GM23338 (cell line): ENCODE results near the gene PPP2R5C. TPM values are rescaled to one million over a fixed set of nuclear protein-coding genes. Genes with fewer than 3 reads are reported as not detected.

ENCODE experiments used
- ATAC-seq: fragments of 200-7000 bp; cut with Tn5 transposase; 3 replicates; pipeline ENCODE4 v1.9.1; 2020
- DNase-seq: peaks from one replicate; pipeline ENCODE4 v3.0.0-alpha.2; 2015; ENCODE audit warnings: low spot score
- H2AFZ ChIP-seq: fragments of 200-600 bp; sonication (generic); 2 replicates; pipeline ENCODE4 v1.8.0; 2016; ENCODE audit warnings: antibody characterized with exemption, mild to moderate bottlenecking, moderate library complexity
- H3F3A ChIP-seq: fragments of 200-600 bp; sonication (generic); replicated peaks from 2 replicates; pipeline ENCODE4 v1.8.0; 2017; ENCODE audit warnings: antibody characterized with exemption, mixed run types, low read depth
- H3K27ac ChIP-seq: fragments of 200-600 bp; sonication (generic); 2 replicates; pipeline ENCODE4 v1.6.1; 2016; ENCODE audit warnings: low read depth
- H3K27me3 ChIP-seq: fragments of 200-600 bp; sonication (generic); 2 replicates; pipeline ENCODE4 v1.8.0; 2016; ENCODE audit warnings: mild to moderate bottlenecking, mixed run types, moderate library complexity; ENCODE audit not compliant: insufficient read depth
- H3K36me3 ChIP-seq: fragments of 200-600 bp; sonication (generic); 2 replicates; pipeline ENCODE4 v1.8.0; 2016; ENCODE audit warnings: mild to moderate bottlenecking; ENCODE audit not compliant: insufficient read depth
- H3K4me1 ChIP-seq: fragments of 200-600 bp; sonication (generic); 2 replicates; pipeline ENCODE4 v1.8.0; 2016; ENCODE audit warnings: mild to moderate bottlenecking, moderate library complexity; ENCODE audit not compliant: insufficient read depth
- H3K4me2 ChIP-seq: fragments of 200-600 bp; sonication (generic); 2 replicates; pipeline ENCODE4 v1.7.1; 2017; ENCODE audit warnings: mixed run types
- H3K4me3 ChIP-seq: fragments of 200-600 bp; sonication (generic); 2 replicates; pipeline ENCODE4 v1.6.1; 2016; ENCODE audit warnings: mixed run types
- H3K79me2 ChIP-seq: fragments of 200-600 bp; sonication (generic); replicated peaks from 2 replicates; pipeline ENCODE4 v1.8.0; 2017; ENCODE audit warnings: mild to moderate bottlenecking; ENCODE audit not compliant: insufficient read depth
- H3K9me2 ChIP-seq: fragments of 200-600 bp; sonication (generic); 2 replicates; pipeline ENCODE4 v1.8.0; 2017; ENCODE audit not compliant: insufficient read depth
- H4K20me1 ChIP-seq: fragments of 200-600 bp; sonication (generic); replicated peaks from 2 replicates; pipeline ENCODE4 v1.8.0; 2017; ENCODE audit warnings: mild to moderate bottlenecking; ENCODE audit not compliant: insufficient read depth
- H3K27ac Mint-ChIP-seq: 2 replicates; pipeline ENCODE4 v1.8.0; 2020; ENCODE audit warnings: inconsistent platforms, mild to moderate bottlenecking, moderate library complexity, mixed read lengths
- H3K27me3 Mint-ChIP-seq: 3 replicates; pipeline ENCODE4 v1.8.0; 2022; ENCODE audit warnings: low read depth, mild to moderate bottlenecking, moderate library complexity, mixed read lengths, inconsistent platforms; ENCODE audit not compliant: insufficient read depth, poor library complexity
- H3K36me3 Mint-ChIP-seq: 3 replicates; pipeline ENCODE4 v1.8.0; 2021; ENCODE audit warnings: low read depth, mild to moderate bottlenecking, inconsistent platforms, moderate library complexity, mixed read lengths
- H3K4me1 Mint-ChIP-seq: 3 replicates; pipeline ENCODE4 v1.8.0; 2020; ENCODE audit warnings: mild to moderate bottlenecking, inconsistent platforms, mixed read lengths
- H3K4me3 Mint-ChIP-seq: 3 replicates; pipeline ENCODE4 v1.8.0; 2021; ENCODE audit warnings: moderate library complexity, mild to moderate bottlenecking, inconsistent platforms, mixed read lengths
- H3K9me3 Mint-ChIP-seq: 3 replicates; pipeline ENCODE4 v1.8.0; 2020; ENCODE audit warnings: moderate library complexity, mild to moderate bottlenecking, inconsistent platforms, mixed read lengths
- CREB1 ChIP-seq: fragments of 250-450 bp; sonication (Bioruptor Pico); IDR thresholded peaks from 2 replicates; pipeline ENCODE4 v1.5.0; 2020; ENCODE audit warnings: low read depth, mild to moderate bottlenecking, moderate library complexity
- ETS1 ChIP-seq: IDR thresholded peaks from 2 replicates; pipeline ENCODE4 v1.6.1; 2016; ENCODE audit warnings: antibody characterized with exemption
- EZH2 ChIP-seq: fragments of 200-600 bp; sonication (generic); IDR thresholded peaks from one replicate; pipeline ENCODE4 v1.8.0; 2017; ENCODE audit warnings: antibody characterized with exemption, mild to moderate bottlenecking, low read depth; ENCODE audit not compliant: unreplicated experiment
- EZH2phosphoT487 ChIP-seq: fragments of 200-600 bp; sonication (generic); IDR thresholded peaks from one replicate; pipeline ENCODE4 v1.8.1; 2018; ENCODE audit warnings: antibody characterized with exemption; ENCODE audit not compliant: unreplicated experiment
- JUNB ChIP-seq: IDR thresholded peaks from one replicate; pipeline ENCODE4 v1.6.1; 2016; ENCODE audit warnings: antibody characterized with exemption; ENCODE audit not compliant: unreplicated experiment
- NANOG ChIP-seq: IDR thresholded peaks from 2 replicates; pipeline ENCODE4 v1.6.1; 2016; ENCODE audit warnings: antibody characterized with exemption, borderline replicate concordance
- POLR2AphosphoS5 ChIP-seq: IDR thresholded peaks from 2 replicates; pipeline ENCODE4 v1.6.1; 2016; ENCODE audit warnings: antibody characterized with exemption, low read depth
- STAT1 ChIP-seq: IDR thresholded peaks from one replicate; pipeline ENCODE4 v1.6.1; 2016; ENCODE audit warnings: antibody characterized with exemption; ENCODE audit not compliant: unreplicated experiment
- ZNF114 ChIP-seq: fragments of 250-450 bp; sonication (Bioruptor Pico); IDR thresholded peaks from 2 replicates; pipeline ENCODE4 v1.5.0; 2020; ENCODE audit warnings: mild to moderate bottlenecking, moderate library complexity
- ZNF331 ChIP-seq: fragments of 250-450 bp; sonication (Bioruptor Pico); IDR thresholded peaks from 2 replicates; pipeline ENCODE4 v1.5.0; 2020; ENCODE audit warnings: low read depth, mild to moderate bottlenecking, moderate library complexity
- polyA plus RNA-seq: library from polyadenylated mRNA; unstranded; fragments of >200 nt; fragmentation: Nextera tagmentation; extraction: Ambion mirVana; gene quantifications from 2 replicates; pipeline ENCODE4 v1.2.1, GENCODE V29; 2016
- total RNA-seq: library from RNA; depleted of rRNA; stranded (reverse); fragments of >200 nt; shearing (Covaris generic); gene quantifications from 2 replicates; pipeline ENCODE4 v1.2.3, GENCODE V29; 2014
- TF ChIP-seq, protein P1 (sequence below), 2 experiments: fragments of 200-600 bp in 1 of 2; sonication (generic) in 1 of 2; conservative IDR thresholded peaks; 2 replicates each; pipeline versions ENCODE4 v1.5.1 to v1.6.1; 2016 to 2017; ENCODE audit warnings: antibody characterized with exemption in 2 of 2, low read depth in 2 of 2, mild to moderate bottlenecking in 2 of 2, moderate library complexity in 1 of 2
- TF ChIP-seq, protein P2 (sequence below): IDR thresholded peaks from one replicate; pipeline ENCODE4 v1.6.1; 2018; ENCODE audit warnings: antibody characterized with exemption; ENCODE audit not compliant: unreplicated experiment

PPP2R5C gene
- total and polyA plus RNA-seq, 2 experiments from 2014 or later, result 75.4 to 79.7 TPM

- TF ChIP-seq, protein P1, sequence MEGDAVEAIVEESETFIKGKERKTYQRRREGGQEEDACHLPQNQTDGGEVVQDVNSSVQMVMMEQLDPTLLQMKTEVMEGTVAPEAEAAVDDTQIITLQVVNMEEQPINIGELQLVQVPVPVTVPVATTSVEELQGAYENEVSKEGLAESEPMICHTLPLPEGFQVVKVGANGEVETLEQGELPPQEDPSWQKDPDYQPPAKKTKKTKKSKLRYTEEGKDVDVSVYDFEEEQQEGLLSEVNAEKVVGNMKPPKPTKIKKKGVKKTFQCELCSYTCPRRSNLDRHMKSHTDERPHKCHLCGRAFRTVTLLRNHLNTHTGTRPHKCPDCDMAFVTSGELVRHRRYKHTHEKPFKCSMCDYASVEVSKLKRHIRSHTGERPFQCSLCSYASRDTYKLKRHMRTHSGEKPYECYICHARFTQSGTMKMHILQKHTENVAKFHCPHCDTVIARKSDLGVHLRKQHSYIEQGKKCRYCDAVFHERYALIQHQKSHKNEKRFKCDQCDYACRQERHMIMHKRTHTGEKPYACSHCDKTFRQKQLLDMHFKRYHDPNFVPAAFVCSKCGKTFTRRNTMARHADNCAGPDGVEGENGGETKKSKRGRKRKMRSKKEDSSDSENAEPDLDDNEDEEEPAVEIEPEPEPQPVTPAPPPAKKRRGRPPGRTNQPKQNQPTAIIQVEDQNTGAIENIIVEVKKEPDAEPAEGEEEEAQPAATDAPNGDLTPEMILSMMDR (conservative IDR thresholded peaks at IDR 0.05; ENCODE audit: low read depth in 2 of 2), result no peak
- TF ChIP-seq, protein P2, sequence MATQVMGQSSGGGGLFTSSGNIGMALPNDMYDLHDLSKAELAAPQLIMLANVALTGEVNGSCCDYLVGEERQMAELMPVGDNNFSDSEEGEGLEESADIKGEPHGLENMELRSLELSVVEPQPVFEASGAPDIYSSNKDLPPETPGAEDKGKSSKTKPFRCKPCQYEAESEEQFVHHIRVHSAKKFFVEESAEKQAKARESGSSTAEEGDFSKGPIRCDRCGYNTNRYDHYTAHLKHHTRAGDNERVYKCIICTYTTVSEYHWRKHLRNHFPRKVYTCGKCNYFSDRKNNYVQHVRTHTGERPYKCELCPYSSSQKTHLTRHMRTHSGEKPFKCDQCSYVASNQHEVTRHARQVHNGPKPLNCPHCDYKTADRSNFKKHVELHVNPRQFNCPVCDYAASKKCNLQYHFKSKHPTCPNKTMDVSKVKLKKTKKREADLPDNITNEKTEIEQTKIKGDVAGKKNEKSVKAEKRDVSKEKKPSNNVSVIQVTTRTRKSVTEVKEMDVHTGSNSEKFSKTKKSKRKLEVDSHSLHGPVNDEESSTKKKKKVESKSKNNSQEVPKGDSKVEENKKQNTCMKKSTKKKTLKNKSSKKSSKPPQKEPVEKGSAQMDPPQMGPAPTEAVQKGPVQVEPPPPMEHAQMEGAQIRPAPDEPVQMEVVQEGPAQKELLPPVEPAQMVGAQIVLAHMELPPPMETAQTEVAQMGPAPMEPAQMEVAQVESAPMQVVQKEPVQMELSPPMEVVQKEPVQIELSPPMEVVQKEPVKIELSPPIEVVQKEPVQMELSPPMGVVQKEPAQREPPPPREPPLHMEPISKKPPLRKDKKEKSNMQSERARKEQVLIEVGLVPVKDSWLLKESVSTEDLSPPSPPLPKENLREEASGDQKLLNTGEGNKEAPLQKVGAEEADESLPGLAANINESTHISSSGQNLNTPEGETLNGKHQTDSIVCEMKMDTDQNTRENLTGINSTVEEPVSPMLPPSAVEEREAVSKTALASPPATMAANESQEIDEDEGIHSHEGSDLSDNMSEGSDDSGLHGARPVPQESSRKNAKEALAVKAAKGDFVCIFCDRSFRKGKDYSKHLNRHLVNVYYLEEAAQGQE, result no peak
- TF ChIP-seq CREB1 (CRISPR knock-in tag), result no peak
- no peak for TF ChIP-seq JUNB
- TF ChIP-seq NANOG, result no peak
- no peak for TF ChIP-seq ZNF114 (CRISPR knock-in tag)
- Mint-ChIP-seq H3K27ac (no peak overlapping the region), H3K9me3 (no peaks in the 10 kb centered on the region), H3K36me3 (no peaks in the 10 kb centered on the region), H3K4me3 (no peak overlapping the region), H3K27me3 (peaks cover 2% of the 10 kb centered on the region), H3K4me1 (peaks cover 24% of the 10 kb centered on the region)
- H3K27me3 ChIP-seq, result no peaks in the 10 kb centered on the region
- ATAC-seq (no peak), DNase-seq (no peak)
- peaks cover 18% of the 10 kb centered on the region; the same call in 1 of the 2 replicates for H3K4me1 ChIP-seq
- no peaks in the 10 kb centered on the region for H3K9me2 ChIP-seq
- no peak overlapping the region for H3K27ac ChIP-seq
- no peak overlapping the region for H2AFZ ChIP-seq
- no peak overlapping the region for H3K4me2 ChIP-seq
- H3K4me3 ChIP-seq, result no peak overlapping the region
- no peaks in the 10 kb centered on the region for H3K36me3 ChIP-seq
- H3K79me2 ChIP-seq, result peaks cover 79% of the 10 kb centered on the region
- peaks cover 46% of the 10 kb centered on the region for H4K20me1 ChIP-seq
- no peaks in the 10 kb centered on the region for H3F3A ChIP-seq
Observed at GRCh38 chr14:101849640-101850039, 88.1 kb downstream of the PPP2R5C start.

- Histone ChIP-seq H3K36me3 (no peaks in the 10 kb centered on the region), H3K79me2 (peaks cover 78% of the 10 kb centered on the region)
- TF ChIP-seq EZH2 (no peak), ZNF114 (CRISPR knock-in tag) (no peak), JUNB (no peak), ZNF331 (CRISPR knock-in tag) (no peak), STAT1 (no peak), NANOG (no peak), ETS1 (no peak), POLR2AphosphoS5 (no peak), CREB1 (CRISPR knock-in tag) (no peak), EZH2phosphoT487 (no peak)
- TF ChIP-seq, protein P1 (conservative IDR thresholded peaks at IDR 0.05; ENCODE audit: low read depth in 2 of 2), result no peak
- TF ChIP-seq, protein P2, result no peak
Observed at GRCh38 chr14:101851183-101851582, 89.7 kb downstream of the PPP2R5C start.

More at GRCh38 chr14:101851183-101851582, 89.7 kb downstream of the PPP2R5C start:
- H3K4me3 ChIP-seq, result no peak overlapping the region
- no peak overlapping the region for H3K27ac ChIP-seq
- ATAC-seq, result no peak
- Mint-ChIP-seq H3K27ac (no peak overlapping the region), H3K4me1 (peaks cover 10% of the 10 kb centered on the region), H3K27me3 (no peaks in the 10 kb centered on the region), H3K36me3 (no peaks in the 10 kb centered on the region), H3K4me3 (no peak overlapping the region), H3K9me3 (no peaks in the 10 kb centered on the region)
- H2AFZ ChIP-seq, result no peak overlapping the region
- no peaks in the 10 kb centered on the region for H3K9me2 ChIP-seq
- H3K27me3 ChIP-seq, result no peaks in the 10 kb centered on the region
- H3K4me1 ChIP-seq, result peaks cover 10% of the 10 kb centered on the region; the same call in 1 of the 2 replicates
- DNase-seq, result no peak
- no peak overlapping the region for H3K4me2 ChIP-seq
- H4K20me1 ChIP-seq, result peaks cover 51% of the 10 kb centered on the region
- H3F3A ChIP-seq, result no peaks in the 10 kb centered on the region
